HG03196 (cell line): ENCODE results near the gene RANBP2.

ENCODE experiments used
- ATAC-seq: cut with Tn5 transposase; IDR thresholded peaks from one replicate; pipeline ENCODE4 v1.9.1; 2021; ENCODE audit not compliant: unreplicated experiment

RANBP2 gene

GRCh38 chr2:108834620-108835019 lies 115.3 kb downstream of the RANBP2 start:
- no peak for ATAC-seq

GRCh38 chr2:108835040-108835439 lies 115.8 kb downstream of the RANBP2 start:
- ATAC-seq: no peak
